HPDE6-E6E7 (cell line): ENCODE data around the gene MAT1A.
A peak's percentile ranks its signal among the peaks of the same experiment; 100 is the strongest.
"Not testable (repeated sequence)": the region's sequence is repeated elsewhere in the genome, so short reads cannot be mapped to it uniquely, and the experiment has no call there.

Experiments
- DNase-seq: peaks from one replicate; pipeline ENCODE4 v3.0.0; 2011; ENCODE audit warnings: missing footprints; ENCODE audit errors: extremely low spot score

Gene MAT1A

GRCh38 chr10:80289451-80290287 is at the start of gene MAT1A:
TSS of gene MAT1A (minus strand) at chr10:80289658. CDS start at chr10:80289423, 235 bp downstream.
- DNase-seq, result peak; percentile 26

- no peak for DNase-seq
Measured at GRCh38 chr10:80333983-80334382, 44.5 kb upstream of the MAT1A start.

GRCh38 chr10:80324891-80325364 is 35.5 kb upstream of the MAT1A start:
- DNase-seq, result no peak

GRCh38 chr10:80324086-80324485 is 34.6 kb upstream of the MAT1A start:
- DNase-seq, result no peak

- no peak for DNase-seq
Measured at GRCh38 chr10:80323311-80323710, 33.9 kb upstream of the MAT1A start.

GRCh38 chr10:80322711-80323110 is 33.3 kb upstream of the MAT1A start:
- DNase-seq, result no peak

- no peak for DNase-seq
Measured at GRCh38 chr10:80322158-80322557, 32.7 kb upstream of the MAT1A start.

GRCh38 chr10:80321183-80321582 is 31.7 kb upstream of the MAT1A start:
- DNase-seq, result no peak

GRCh38 chr10:80320377-80320776 is 30.9 kb upstream of the MAT1A start:
- DNase-seq, result no peak

- DNase-seq, result no peak
Measured at GRCh38 chr10:80319725-80320290, 30.4 kb upstream of the MAT1A start.

- DNase-seq, result no peak
Measured at GRCh38 chr10:80319318-80319717, 29.9 kb upstream of the MAT1A start.

GRCh38 chr10:80318742-80319141 is 29.3 kb upstream of the MAT1A start:
- DNase-seq, result no peak

- no peak for DNase-seq
Measured at GRCh38 chr10:80315391-80315790, 25.9 kb upstream of the MAT1A start.

- DNase-seq, result no peak
Measured at GRCh38 chr10:80313523-80313922, 24.1 kb upstream of the MAT1A start.

- not testable (repeated sequence) for DNase-seq
Measured at GRCh38 chr10:80305989-80306388, 16.5 kb upstream of the MAT1A start.

- no peak for DNase-seq
Measured at GRCh38 chr10:80296942-80297341, 7.5 kb upstream of the MAT1A start.

GRCh38 chr10:80292607-80293239 is 3.3 kb upstream of the MAT1A start:
- no peak for DNase-seq

GRCh38 chr10:80290474-80291220 is 1.2 kb upstream of the MAT1A start:
- DNase-seq, result no peak

GRCh38 chr10:80288849-80289248 is 609 bp downstream of the MAT1A start:
- DNase-seq, result no peak

GRCh38 chr10:80284522-80284921 is 4.9 kb downstream of the MAT1A start:
- no peak for DNase-seq

- DNase-seq, result no peak
Measured at GRCh38 chr10:80283536-80284199, 5.8 kb downstream of the MAT1A start.
